ENCODE measurements around the gene CNTNAP2.
"Not testable (repeated sequence)": the region's sequence is repeated elsewhere in the genome, so short reads cannot be mapped to it uniquely, and the experiment has no call there.

Gene CNTNAP2

DNA sequence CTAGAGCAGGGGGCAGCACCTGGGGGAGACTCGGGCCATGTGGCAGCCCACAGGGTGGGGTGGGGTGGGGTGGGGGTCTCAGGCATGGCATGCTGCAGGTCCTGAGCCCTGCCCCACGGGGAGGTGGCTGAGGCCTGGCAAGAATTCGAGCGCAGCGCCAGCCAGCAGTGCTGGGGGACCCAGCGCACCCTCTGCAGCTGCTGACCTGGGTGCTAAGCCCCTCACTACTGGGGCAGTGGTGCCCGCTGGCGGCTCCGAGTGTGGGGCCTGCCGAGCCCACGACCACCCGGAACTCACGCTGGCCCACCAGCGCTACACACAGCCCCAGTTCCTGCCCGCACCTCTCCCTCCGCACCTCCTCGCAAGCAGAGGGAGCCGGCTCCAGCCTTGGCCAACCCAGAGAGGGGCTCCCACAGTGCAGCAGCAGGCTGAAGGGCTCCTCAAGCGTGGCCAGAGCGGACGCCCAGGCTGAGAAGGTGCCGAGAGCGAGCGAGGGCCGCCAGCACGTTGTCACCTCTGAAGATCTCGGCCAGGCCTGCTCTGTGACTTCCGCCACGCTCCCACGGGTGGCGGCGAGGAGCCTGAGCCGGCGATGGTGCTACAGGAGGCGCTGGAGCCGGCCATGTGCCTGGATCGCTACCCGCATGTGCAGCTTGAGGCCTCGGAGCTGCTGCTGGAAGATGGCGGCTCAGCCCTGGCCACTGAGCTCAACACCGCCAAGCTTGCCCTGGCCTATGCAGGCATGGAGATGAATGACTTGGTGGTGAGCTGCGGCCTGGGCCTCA, 2328.9 kb downstream of the CNTNAP2 start:
- DNase-seq (ENCODE audit: low read depth in 4 of 4, low spot score in 1 of 4) = no peak

DNA sequence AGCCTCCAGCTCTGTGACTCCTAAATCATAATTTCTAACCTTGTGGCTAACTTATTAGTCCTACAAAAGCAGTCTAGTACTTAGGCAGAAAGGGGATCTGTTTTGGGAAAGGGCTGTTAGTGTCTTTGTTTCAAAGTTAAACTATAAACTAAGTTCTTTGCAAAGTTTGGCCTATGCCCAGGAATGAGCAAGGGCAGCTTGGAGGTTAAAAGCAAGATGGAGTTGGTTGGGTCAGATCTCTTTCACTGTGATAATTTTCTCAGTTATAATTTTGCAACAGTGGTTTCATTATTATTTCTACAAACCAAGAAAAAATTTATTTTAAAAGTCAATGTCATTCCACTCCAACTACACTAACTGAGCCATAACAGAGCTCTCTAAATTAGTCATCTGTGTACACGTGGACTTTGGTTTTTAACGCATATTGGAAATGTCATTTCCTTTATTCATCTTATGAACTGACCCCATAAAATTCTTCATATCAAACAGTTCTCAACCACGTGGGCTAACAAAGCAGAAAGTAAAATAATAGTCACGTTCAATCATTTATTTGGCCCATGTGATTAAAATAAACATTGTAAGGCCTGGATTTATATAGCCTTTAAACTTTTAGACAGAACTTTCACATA, 2330.7 kb downstream of the CNTNAP2 start:
- DNase-seq (ENCODE audit: low read depth in 4 of 4, low spot score in 1 of 4) = no peak

DNA sequence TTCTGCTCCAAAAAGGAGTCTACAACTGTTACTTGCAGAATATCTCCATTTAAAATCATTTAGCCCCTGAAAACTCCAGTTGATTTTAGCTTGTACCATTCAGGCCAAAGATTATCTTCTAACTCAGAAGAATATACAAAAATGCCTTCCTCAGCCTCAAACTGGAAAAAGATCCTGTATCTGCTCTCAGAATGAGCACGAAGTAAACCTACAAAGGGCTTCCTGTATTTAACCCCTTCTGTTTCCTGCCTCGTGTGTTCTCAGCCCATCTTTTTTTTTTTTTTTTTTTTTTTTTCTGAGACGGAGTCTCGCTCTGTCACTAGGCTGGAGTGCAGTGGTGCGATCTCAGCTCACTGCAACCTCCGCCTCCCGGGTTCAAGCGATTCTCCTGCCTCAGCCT, 2334.9 kb downstream of the CNTNAP2 start:
- DNase-seq (ENCODE audit: low read depth in 4 of 4, low spot score in 1 of 4) = not testable (repeated sequence)

DNA sequence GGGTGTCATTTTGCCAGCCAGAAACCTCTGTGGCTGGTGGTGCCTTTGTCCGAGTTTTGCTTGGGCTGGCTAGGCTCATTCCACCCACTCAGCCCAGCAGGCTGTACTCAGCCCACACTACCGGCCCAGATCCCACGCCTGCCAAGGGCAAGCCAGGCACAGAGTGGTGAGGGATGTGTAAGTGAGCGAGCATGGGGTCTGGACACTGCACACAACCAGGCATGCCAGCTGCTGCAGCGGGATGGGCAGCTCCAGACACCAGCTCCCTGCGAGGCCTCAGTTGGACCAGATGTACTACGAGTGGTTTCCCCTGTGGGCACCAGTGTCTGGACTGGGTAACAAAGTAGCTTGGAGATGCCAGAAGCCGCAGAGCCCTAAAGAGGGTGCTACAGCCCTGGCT, 2339.8 kb downstream of the CNTNAP2 start:
- no peak for DNase-seq (ENCODE audit: low read depth in 4 of 4, low spot score in 1 of 4)

DNA sequence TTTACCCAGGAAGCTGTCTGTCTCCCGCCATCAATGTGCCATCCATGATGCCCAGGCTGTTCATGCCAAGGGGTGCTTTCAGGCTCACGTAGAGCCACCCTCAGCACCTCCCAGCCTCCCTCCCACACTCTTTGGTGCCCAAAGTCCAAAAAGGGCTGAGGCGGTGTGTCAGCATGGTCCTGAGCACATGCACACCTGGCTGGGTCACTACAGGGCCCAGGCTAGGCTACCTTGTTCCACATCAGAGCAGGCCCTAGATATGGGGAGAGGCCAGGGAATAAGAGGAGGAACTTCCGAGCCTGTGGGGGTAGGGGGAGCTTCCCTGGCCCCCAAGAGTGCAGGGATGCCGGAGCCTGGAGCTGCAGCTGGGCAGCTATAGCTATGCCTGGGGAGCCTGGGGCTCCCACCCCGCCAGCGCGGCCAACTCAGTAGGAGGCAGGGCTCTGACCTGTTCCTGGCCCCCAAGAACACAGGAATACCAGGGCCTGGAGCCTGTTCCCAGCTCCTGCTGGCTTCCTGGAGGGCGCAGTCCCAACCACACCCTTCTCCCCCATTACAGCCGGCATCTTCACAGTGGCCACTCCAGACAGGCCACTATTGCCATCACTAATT, 2340.8 kb downstream of the CNTNAP2 start:
- DNase-seq (ENCODE audit: low read depth in 4 of 4, low spot score in 1 of 4) = no peak

DNA sequence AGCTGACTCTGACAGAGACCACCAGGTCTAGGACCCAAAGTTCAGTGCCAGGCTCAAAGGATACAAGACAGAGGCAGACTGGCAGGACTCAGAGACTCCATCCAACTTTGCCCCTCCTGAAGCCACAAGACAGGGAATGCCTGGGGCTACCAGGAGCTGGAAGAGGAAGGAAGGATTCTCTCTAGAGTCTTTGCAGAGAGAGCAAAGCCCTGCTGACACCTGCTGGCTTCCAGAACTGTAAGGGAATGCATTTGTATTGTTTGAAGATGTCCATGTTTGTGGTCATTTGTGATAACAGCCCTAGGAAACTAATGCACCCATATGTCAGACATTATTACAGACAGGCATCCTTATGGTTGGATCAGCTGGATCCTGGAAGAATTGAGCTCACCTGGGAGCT, 2341.7 kb downstream of the CNTNAP2 start:
- no peak for DNase-seq (ENCODE audit: low read depth in 4 of 4, low spot score in 1 of 4)

DNA sequence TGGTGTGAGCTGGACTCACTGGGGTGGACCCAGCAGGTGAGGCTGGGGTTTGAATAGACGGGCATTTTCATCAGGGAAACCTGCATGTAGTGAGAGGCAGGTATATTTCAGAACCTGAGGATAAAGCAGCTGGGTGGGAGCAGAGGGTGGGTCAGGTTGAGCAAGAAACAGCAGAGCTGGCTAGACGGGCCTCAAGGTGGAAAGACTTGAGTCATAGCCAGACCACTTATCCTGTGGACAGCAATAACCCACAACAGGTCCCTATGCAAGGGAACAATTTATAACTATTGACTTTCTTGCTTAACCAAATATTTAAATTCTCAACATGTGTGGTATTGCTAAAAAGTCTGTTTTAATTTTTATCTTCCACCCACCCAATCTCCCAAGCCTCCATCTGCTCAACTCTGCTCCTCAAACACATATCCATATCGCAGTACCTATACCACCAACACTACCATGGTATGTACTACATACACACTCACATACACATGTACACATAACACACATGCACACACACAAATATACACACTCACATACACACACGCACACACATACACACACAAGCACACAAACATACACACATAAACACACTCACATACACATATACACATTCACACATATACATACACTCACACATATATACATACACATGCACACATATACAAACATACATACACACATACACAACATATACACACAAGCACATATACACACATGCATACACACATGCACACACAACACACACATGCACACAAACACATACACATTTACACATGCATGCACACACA, 2345.0 kb downstream of the CNTNAP2 start:
- no peak for DNase-seq (ENCODE audit: low read depth in 4 of 4, low spot score in 1 of 4)

DNA sequence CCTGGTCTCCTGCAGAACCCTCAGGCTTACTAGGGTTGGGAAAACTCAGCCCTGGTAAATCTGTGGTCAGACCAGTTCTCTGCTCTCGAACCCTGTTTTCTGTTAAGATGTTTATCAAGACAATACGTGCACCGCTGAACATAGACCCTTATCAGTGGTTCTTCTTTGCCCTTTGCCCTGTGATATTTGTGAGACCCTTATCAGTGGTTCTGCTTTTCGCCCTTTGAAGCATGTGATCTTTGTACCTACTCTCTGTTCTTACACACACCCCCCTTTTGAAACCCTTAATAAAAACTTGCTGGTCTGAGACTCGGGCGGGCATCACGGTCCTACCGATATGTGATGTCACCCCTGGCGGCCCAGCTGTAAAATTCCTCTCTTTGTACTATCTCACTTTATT, 2346.2 kb downstream of the CNTNAP2 start:
- not testable (repeated sequence) for DNase-seq (ENCODE audit: low read depth in 4 of 4, low spot score in 1 of 4)

DNA sequence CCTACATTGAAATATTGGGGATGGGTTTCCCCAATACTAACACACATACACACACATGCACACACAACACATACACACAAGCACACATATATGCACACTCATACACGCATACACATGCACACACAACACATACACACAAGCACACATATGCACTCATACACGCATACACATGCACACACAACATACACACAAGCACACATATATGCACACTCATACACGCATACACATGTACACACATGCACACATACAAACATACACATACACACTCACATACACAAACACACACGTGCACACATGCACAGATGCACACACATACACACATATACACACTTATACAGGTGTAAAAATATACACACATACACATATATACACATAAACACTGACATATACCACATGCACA, 2346.6 kb downstream of the CNTNAP2 start:
- DNase-seq (ENCODE audit: low read depth in 4 of 4, low spot score in 1 of 4) = no peak

DNA sequence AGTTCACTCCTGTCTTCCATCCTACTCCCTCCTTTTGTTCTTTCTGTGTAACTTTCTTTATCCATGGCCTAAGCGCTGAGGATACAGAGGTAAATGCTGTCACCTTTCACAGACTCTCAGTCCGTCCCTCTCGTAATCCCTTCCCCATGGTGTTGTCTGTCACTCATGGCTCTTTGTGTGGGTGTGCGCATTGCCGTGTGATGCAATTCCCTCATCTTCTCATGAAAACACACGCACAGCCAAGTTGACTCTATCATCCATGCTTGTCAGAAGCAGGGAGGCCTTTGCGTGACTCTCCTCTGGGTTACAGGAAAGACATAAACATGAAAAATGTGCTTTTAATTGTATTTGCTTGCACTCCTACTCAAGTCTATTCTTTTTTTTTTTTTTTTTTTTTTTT, 2348.3 kb downstream of the CNTNAP2 start:
- no peak for DNase-seq (ENCODE audit: low read depth in 4 of 4, low spot score in 1 of 4)

DNA sequence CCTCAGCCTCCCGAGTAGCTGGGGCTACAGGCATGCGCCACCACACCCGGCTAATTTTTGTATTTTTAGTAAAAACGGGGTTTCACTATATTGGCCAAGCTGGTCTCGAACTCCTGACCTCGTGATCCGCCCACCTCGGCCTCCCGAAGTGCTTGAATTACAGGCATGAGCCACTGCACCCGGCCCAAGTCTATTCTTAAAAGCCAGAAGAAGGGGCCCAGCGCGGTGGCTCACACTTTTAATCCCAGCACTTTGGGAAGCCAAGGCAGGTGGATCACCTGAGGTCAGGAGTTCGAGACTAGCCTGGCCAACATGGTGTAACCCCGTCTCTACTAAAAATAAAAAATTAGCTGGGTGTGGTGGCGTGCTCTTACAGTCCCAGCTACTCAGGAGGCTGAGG, 2348.8 kb downstream of the CNTNAP2 start:
- DNase-seq (ENCODE audit: low read depth in 4 of 4, low spot score in 1 of 4) = not testable (repeated sequence)

DNA sequence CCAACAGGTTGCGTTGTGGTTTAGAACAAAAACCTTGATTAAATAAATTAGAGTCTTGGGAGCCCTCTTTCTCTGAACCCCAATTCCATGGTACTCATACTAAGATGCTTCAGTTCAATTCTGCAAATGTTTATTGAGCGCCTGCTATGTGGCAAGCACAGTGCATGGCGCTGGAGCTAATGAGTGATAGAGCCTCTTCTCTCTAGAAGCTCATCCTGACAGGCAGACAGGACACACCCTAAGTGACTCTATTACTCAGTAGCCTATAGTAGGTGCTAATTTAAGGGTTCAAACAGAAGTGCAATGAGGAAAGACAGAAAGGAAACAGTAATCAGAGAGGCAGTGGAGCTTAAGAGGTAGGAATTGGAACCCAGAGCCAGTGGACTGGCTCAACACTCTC, 2349.5 kb downstream of the CNTNAP2 start:
- DNase-seq (ENCODE audit: low read depth in 4 of 4, low spot score in 1 of 4) = no peak

DNA sequence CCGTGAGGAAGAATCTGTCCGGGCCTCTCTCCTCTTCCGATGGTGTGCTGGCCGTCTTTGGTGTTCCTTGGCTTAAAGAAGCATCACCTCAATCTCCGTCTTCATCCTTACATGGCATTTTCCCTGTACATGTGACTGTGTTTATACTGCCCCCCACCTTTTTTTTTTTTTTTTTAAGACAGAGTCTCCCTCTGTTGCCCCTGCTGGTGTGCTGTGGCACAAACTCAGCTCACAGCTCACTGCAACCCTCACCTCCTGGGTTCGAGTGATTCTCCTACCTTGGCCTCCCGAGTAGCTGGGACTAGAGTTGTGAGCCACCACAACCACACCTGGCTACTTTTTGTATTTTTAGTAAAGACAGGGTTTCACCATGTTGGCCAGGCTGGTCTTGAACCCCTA, 2352.1 kb downstream of the CNTNAP2 start:
- no peak for DNase-seq (ENCODE audit: low read depth in 4 of 4, low spot score in 1 of 4)

Data from stimulated activated CD4-positive, alpha-beta T cell treated with anti-CD3 and anti-CD28 coated beads, Interleukin-1b, Interleukin-23, amount 100 ng/mL, for 24 hours (primary cell).